Mucosa of descending colon (tissue), 3 donors: ENCODE measurements around the gene ZSCAN1. TPM values are rescaled to one million over a fixed set of nuclear protein-coding genes. Genes with fewer than 3 reads are reported as not detected.

Experiments used
- ATAC-seq: fragments of 200-7000 bp; cut with Tn5 transposase; one replicate; pipeline ENCODE4 v1.9.1; 2020; ENCODE audit warnings: mild to moderate bottlenecking, moderate library complexity
- DNase-seq, 3 donors: peaks; one replicate each; pipeline ENCODE4 v3.0.0-alpha.2; 2020
- H3K36me3 ChIP-seq: fragments of 200-600 bp; one replicate; pipeline ENCODE4 v1.8.0; 2021; ENCODE audit warnings: low read depth, mild to moderate bottlenecking
- H3K4me1 ChIP-seq: fragments of 200-600 bp; one replicate; pipeline ENCODE4 v1.8.0; 2021; ENCODE audit warnings: low read depth, mild to moderate bottlenecking
- H3K4me3 ChIP-seq: fragments of 200-600 bp; one replicate; pipeline ENCODE4 v1.8.0; 2021; ENCODE audit warnings: mild to moderate bottlenecking
- H3K9me3 ChIP-seq: fragments of 200-600 bp; one replicate; pipeline ENCODE4 v1.8.0; 2021; ENCODE audit warnings: mild to moderate bottlenecking
- intact Hi-C, 2 donors: fragments of 100-400 bp; cut with DNase I in 1 of 2; cut with micrococcal nuclease in 1 of 2; formaldehyde crosslinking; loops; one replicate each; pipeline versions ENCODE4 v1.11.0 to v1.11.1; 2022; cut with DNase I, micrococcal nuclease
- total RNA-seq, 3 donors: library from RNA; stranded (reverse); fragmentation: NEBNext Ultra II Directional in 2 of 3; extraction: Animal tissue kit (Norgen Biotek cat#: 25700) in 2 of 3; gene quantifications; one replicate each; pipeline versions ENCODE4 v1.2.1 to v1.2.4, GENCODE V29; 2021 to 2023
- TF ChIP-seq, protein P1 (sequence below): fragments of 200-600 bp; IDR thresholded peaks from one replicate; pipeline ENCODE4 v1.8.0; 2022; ENCODE audit warnings: antibody characterized with exemption, mild to moderate bottlenecking
- donor health status: DM: no; HTN: no; CAD: no; lungs with moderate emphysema.
- donor health status: DM: no; HTN: no; CAD: no.
- donor health status: DM: no; HTN: yes; CAD: no.

Gene ZSCAN1
- total RNA-seq, 3 donors from 2014 or later: not detected

- ATAC-seq (no peak), DNase-seq (no peak)
- no peaks in the 10 kb centered on the region for H3K4me1 ChIP-seq
- intact Hi-C loops: no loop called here
- no peaks in the 10 kb centered on the region for H3K36me3 ChIP-seq
- H3K9me3 ChIP-seq: peaks cover 32% of the 10 kb centered on the region
- TF ChIP-seq, protein P1, sequence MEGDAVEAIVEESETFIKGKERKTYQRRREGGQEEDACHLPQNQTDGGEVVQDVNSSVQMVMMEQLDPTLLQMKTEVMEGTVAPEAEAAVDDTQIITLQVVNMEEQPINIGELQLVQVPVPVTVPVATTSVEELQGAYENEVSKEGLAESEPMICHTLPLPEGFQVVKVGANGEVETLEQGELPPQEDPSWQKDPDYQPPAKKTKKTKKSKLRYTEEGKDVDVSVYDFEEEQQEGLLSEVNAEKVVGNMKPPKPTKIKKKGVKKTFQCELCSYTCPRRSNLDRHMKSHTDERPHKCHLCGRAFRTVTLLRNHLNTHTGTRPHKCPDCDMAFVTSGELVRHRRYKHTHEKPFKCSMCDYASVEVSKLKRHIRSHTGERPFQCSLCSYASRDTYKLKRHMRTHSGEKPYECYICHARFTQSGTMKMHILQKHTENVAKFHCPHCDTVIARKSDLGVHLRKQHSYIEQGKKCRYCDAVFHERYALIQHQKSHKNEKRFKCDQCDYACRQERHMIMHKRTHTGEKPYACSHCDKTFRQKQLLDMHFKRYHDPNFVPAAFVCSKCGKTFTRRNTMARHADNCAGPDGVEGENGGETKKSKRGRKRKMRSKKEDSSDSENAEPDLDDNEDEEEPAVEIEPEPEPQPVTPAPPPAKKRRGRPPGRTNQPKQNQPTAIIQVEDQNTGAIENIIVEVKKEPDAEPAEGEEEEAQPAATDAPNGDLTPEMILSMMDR: no peak
- H3K4me3 ChIP-seq: no peak overlapping the region
These were observed 610 bp downstream of the ZSCAN1 start for GRCh38 chr19:58034477-58034793.

- Histone ChIP-seq H3K36me3 (no peaks in the 10 kb centered on the region), H3K4me1 (no peaks in the 10 kb centered on the region), H3K4me3 (no peak overlapping the region), H3K9me3 (peaks cover 42% of the 10 kb centered on the region)
- no peak for ATAC-seq
- no peak for DNase-seq
- TF ChIP-seq, protein P1: no peak
- intact Hi-C loops: no loop called here
These were observed 2.0 kb downstream of the ZSCAN1 start for GRCh38 chr19:58035863-58036262.

- no peak for DNase-seq
- H3K9me3 ChIP-seq: peaks cover 55% of the 10 kb centered on the region
- TF ChIP-seq, protein P1: no peak
- no peaks in the 10 kb centered on the region for H3K4me1 ChIP-seq
- intact Hi-C loops: no loop called here
- no peak for ATAC-seq
- H3K36me3 ChIP-seq: no peaks in the 10 kb centered on the region
- H3K4me3 ChIP-seq: no peak overlapping the region
These were observed 4.3 kb downstream of the ZSCAN1 start for GRCh38 chr19:58037927-58038687.

- Histone ChIP-seq H3K36me3 (no peaks in the 10 kb centered on the region), H3K4me1 (no peaks in the 10 kb centered on the region), H3K9me3 (peaks cover 58% of the 10 kb centered on the region), H3K4me3 (no peak overlapping the region)
- DNase-seq: no peak
- no peak for ATAC-seq
- TF ChIP-seq, protein P1: no peak
- intact Hi-C loops: no loop called here
These were observed 4.9 kb downstream of the ZSCAN1 start for GRCh38 chr19:58038688-58039204.

DNA sequence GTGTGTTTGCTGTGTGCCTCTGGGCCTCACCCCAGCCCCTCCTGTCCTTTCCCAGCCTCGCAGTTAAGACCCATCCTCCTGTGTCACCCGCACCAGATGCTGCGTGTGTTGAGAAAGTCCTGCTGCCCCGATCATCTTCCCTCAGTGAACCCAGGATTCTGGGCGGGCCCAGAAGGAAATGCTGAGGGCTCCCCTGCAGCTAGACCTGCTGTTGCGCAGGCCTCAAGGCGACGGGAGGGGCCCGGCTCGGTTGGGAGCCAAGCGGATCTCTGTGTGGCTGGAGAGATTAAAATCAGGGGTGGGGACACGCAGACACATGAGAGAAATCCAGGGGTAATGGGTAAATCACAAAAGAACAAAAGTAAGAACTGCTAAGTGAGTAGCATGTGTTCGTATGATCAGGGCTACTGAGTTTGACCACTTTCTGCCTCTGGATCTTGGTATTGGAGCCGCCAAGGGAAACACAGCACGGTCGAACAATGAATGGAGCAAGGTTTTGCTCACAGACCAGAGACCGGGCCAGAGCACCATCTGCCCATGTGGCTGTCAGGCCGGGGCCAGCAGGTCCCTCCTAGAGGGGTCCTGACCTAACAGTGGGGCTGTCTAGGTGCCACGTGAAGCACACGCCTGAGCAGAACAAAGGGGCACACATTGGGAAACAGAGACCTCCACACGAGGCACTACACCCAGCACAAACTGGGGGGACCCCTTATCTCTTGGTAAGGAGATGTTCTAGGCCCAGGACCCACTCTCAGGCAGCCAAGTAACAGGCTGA, 7.1 kb downstream of the ZSCAN1 start:
- peaks cover 72% of the 10 kb centered on the region for H3K9me3 ChIP-seq
- no peaks in the 10 kb centered on the region for H3K36me3 ChIP-seq
- TF ChIP-seq, protein P1: no peak
- no peak for ATAC-seq
- H3K4me1 ChIP-seq: no peaks in the 10 kb centered on the region
- intact Hi-C loops: no loop called here
- H3K4me3 ChIP-seq: no peak overlapping the region
- DNase-seq: no peak
